SK-N-MC (cell line): ENCODE results near the gene CD93.

Experiments used
- DNase-seq: peaks from one replicate; pipeline ENCODE4 v3.0.0-alpha.2; 2011; ENCODE audit warnings: low read depth, low spot score
- H3K27ac ChIP-seq: fragments of 200-600 bp; sonication (generic); 2 replicates; pipeline ENCODE4 v1.5.1; 2016; ENCODE audit warnings: mixed run types
- H3K36me3 ChIP-seq: fragments of 200-600 bp; sonication (generic); 2 replicates; pipeline ENCODE4 v1.6.1; 2017; ENCODE audit warnings: antibody characterized with exemption, low read length, mixed read lengths; ENCODE audit not compliant: insufficient read depth
- H3K4me3 ChIP-seq: fragments of 200-600 bp; sonication (generic); 2 replicates; pipeline ENCODE4 v1.5.1; 2016
- H3K9ac ChIP-seq: fragments of 200-600 bp; sonication (generic); 2 replicates; pipeline ENCODE4 v1.8.0; 2017; ENCODE audit warnings: mixed run types, mixed read lengths; ENCODE audit not compliant: insufficient read length
- H3K9me3 ChIP-seq: fragments of 200-600 bp; sonication (generic); 2 replicates; pipeline ENCODE4 v1.6.1; 2017; ENCODE audit warnings: low read depth, mild to moderate bottlenecking, antibody characterized with exemption, low read length, moderate library complexity, mixed read lengths
- EZH2 ChIP-seq: fragments of 200-600 bp; sonication (generic); IDR thresholded peaks from one replicate; pipeline ENCODE4 v1.6.1; 2017; ENCODE audit warnings: antibody characterized with exemption
- FOXP2 ChIP-seq: optimal IDR thresholded peaks from 2 replicates; pipeline ENCODE3; 2011; ENCODE audit warnings: mild to moderate bottlenecking, moderate library complexity; ENCODE audit not compliant: insufficient read depth; ENCODE audit errors: extremely low read length, control extremely low read depth
- POLR2AphosphoS5 ChIP-seq: IDR thresholded peaks from 2 replicates; pipeline ENCODE4 v1.6.1; 2012; ENCODE audit warnings: mild to moderate bottlenecking, low read depth, low read length, borderline replicate concordance

CD93 gene

DNA sequence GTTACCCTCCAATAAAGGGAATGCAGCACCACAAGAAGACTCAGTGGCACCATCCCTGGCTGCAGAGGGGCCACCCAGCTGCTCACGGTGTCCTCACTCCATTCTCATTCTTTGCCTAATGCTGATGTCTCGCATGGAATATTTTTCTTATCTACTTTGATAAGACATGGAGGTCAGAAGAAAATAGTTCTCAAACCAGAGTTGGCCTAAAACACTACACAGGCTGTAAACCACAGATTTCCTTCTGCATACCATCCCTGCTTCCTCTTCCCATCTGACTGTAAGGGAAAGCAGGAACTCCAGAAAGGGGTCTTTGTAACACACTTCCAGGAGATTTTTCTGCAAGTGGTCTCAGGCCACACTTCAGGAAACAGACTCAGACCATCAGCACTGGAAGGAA is 43.1 kb upstream of the CD93 start:
- no peak for DNase-seq
- TF ChIP-seq EZH2 (no peak), FOXP2 (no peak), POLR2AphosphoS5 (no peak)
- Histone ChIP-seq H3K27ac (no peak overlapping the region), H3K4me3 (no peak overlapping the region), H3K9me3 (no peaks in the 10 kb centered on the region), H3K36me3 (no peaks in the 10 kb centered on the region), H3K9ac (no peak overlapping the region)

DNA sequence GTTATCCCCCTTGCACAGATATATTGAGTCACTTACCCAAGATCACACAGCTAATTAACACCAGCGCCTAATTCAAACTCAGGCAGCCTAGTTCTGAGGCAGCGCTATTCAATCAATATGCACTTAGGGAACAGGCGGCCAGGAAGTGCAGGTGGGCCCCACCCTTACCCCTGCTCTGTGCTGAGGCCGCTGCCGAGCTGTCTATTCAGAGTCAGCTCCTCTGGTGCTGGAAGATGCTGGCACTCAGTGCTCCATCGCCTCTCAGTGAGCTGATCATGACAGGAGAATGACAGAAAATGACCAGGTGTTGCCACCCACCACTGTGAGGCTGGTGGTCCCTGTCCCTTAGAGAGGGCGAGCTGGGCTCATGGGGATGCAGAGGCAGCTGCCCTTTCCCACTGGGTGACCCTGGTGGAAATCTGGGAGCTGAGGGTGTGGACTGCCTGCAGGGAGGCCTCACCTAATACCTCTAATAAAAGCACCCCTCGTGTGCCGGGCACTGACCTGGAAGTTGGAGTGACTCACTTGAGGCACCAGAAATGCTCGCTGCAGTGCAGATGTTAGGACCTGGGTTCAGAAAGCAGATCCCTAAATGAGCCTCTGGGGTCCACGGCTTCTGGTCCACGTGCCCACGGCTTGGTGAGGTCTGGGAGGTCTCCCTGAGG is 42.5 kb upstream of the CD93 start:
- DNase-seq, result no peak
- Histone ChIP-seq H3K4me3 (no peak overlapping the region), H3K27ac (no peak overlapping the region), H3K9me3 (no peaks in the 10 kb centered on the region), H3K36me3 (no peaks in the 10 kb centered on the region), H3K9ac (no peak overlapping the region)
- TF ChIP-seq POLR2AphosphoS5 (no peak), FOXP2 (no peak), EZH2 (no peak)

DNA sequence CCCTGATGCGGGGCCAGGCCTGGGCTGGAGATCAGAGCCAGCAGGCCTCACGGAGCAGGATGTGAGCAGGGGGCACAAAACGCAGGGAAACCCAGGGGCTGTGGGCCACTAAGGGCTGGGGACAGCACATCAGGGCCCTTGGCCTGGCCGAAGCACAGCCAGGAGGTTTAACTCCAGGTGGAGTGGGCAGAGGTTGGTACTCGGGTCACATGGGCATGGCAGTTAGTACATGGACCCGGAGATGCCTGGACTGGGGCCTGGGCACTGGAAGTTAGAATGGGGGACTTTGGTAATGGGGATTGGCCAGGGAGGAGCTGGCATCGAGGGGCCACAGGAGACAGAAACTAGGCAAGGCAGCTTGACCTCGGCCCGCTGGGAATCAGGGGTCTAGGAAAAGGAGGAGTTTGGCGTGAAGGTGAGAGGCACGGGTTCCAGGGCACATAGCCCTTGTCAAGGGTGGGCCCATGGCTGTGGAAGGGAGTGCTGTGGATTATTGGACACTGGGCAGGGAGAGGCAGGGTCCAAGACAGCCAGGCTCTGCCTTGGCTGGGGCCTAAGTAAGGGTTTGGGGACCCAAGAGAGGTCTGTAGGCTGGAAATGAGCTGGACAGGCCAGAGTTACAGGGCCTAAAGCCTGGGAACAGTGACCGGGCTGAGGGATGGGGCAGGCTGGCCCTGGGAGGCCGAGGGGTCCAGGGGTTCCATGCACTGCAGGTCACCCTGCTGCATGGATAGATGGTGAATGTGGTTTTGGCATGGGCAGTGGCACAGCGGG is 41.6 kb upstream of the CD93 start:
- Histone ChIP-seq H3K9me3 (no peaks in the 10 kb centered on the region), H3K27ac (no peak overlapping the region), H3K9ac (no peak overlapping the region), H3K4me3 (no peak overlapping the region), H3K36me3 (no peaks in the 10 kb centered on the region)
- DNase-seq, result no peak
- TF ChIP-seq POLR2AphosphoS5, result no peak

DNA sequence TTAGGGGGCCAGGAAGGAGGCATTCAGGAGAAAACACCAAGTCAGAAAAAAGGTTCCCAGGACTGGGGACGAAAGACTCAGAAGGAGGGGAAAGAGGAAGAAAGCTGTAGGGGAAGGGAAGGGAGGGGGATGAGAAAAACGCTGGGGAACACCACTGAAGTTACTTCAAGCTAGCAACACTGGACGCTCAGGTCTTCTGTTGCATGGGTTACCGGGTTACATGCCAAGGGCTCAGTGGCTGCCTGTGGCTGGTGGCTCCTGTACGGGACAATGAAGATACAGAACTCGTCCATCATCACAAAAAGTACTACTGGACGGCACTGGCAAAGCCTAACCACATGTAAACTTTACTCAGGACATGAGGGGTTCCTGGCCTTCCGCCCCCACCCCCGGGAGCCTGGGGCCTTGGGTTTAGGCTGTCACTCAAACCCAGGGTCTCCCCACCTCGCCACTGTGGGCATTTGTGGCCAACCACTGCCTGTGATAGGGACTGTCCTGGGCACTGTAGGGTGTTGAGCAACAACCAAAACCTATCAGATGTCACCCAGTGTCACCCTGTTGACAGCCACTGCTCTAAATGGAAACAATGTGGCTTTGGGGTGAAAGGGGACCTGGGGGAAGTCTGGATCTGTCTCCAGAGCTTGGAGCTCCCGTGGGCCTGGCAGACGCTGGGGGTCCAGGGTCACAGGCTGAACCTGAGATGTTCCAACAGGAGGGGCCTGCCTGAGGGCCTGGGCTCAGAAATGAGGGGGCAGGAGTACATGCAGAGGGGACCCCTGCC is 40.3 kb upstream of the CD93 start:
- no peak overlapping the region for H3K27ac ChIP-seq
- H3K4me3 ChIP-seq, result no peak overlapping the region
- DNase-seq, result no peak
- TF ChIP-seq FOXP2 (no peak), EZH2 (no peak), POLR2AphosphoS5 (no peak)
- H3K9me3 ChIP-seq, result no peaks in the 10 kb centered on the region
- no peak overlapping the region for H3K9ac ChIP-seq
- H3K36me3 ChIP-seq, result no peaks in the 10 kb centered on the region

DNA sequence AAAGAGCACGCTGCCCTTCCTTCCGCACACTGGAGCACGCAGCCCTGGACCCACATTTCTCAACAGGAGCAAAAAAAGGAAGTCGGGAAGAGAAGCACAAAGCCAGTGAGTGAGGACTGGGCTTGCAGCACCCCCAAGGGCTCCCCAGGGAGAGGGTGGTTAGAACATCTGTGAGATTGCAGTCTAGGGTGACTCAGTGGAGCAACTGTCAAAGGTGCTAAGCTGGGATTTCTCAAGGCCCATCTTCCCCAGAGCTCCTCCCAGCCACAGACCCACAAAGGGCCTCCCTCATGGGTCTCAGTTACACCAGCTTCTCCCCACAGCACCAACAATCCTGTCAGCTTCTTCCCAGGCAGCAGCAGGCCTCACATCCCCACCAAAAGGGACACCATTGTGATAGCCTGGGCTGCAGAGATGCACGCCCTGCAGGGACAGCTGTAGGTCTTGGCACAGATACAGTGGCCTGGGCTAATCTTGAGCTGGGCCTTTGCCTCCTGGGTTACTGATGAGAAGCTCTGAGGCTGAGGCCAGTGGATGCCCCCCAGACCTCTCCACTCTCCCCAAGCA is 39.6 kb upstream of the CD93 start:
- DNase-seq, result no peak
- Histone ChIP-seq H3K36me3 (no peaks in the 10 kb centered on the region), H3K9me3 (no peaks in the 10 kb centered on the region), H3K27ac (no peak overlapping the region), H3K4me3 (no peak overlapping the region), H3K9ac (no peak overlapping the region)
- TF ChIP-seq EZH2, result no peak
- TF ChIP-seq FOXP2, result no peak
- TF ChIP-seq POLR2AphosphoS5, result no peak

DNA sequence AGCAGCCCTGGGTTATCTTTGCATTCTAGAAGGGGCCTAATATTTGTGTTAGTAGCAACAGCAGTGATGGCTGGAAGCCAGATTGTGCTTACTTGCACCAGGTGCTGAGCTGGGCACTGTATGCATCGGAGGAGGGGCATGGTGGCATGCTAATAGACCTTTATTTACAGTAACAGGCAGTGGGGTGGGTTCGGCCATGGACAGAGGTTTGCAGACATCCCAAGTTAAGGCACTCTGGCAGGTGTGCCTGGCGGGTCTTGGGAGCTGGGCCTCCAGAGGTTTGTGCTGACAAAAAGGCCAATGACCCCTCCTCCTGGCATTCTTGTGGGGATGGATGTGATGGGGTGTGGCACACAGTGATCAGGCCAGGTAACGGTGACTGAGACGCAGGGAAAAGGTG is 39.0 kb upstream of the CD93 start:
- H3K9ac ChIP-seq, result no peak overlapping the region
- no peaks in the 10 kb centered on the region for H3K9me3 ChIP-seq
- TF ChIP-seq EZH2, result no peak
- no peak for DNase-seq
- H3K36me3 ChIP-seq, result no peaks in the 10 kb centered on the region
- no peak overlapping the region for H3K4me3 ChIP-seq
- no peak overlapping the region for H3K27ac ChIP-seq

DNA sequence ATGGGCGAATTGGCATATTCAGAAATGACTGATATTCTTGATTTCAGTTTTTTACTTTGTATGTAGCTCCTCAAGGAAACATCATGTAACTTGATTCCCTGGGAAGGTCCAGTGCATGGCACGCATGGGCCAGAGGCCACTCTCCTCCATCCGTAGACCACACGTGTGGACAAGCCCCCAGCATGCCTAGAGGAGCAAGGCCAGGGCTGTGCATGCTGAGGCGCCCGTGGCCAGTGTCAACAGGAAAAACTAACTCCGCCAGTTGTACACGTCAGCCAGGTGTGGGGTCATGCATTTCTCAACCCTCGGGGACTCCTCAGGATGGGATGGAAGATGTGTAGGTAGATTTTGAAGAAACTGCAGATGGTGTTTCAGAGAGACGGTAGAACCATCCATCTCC is 37.8 kb upstream of the CD93 start:
- H3K9ac ChIP-seq, result no peak overlapping the region

DNA sequence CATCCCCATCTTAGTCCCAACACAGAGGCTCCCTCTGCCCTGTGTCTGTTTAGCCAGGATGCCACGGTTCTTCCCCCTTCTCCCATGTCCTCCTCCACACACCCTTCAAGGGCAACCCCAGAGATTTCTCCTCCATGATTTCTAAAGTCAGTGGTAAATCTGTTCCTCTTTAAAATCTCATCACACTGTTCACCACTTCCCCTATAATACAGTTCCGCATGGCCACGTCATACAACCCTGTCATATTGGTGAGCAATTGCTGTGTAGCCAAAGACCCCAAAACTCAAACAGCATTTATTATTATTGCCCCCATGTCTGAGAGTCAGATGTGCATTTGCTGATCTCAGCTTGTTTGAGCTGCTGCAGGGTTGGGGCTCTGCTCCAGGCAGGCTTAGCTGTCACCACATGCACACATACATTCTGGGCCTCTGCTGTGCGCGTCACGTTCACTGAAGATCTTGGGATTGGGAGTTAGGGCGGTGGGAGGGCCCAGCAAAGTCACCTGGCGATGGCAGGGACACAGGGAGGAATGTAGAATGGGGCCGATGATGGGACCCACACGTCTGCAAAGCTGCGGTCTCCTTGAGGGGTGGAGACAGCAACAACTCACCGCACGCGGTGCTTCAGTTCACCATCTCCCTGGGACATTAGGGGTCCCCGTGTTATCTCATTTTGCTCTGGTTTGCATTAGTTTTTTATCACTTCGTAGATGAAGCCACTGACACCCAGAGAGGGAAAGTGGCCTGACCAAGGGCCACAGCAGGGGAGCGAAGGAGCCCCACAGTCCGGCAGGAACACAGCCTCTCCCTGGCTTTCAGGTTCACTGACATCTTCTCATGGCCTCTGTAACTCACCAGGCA is 36.9 kb upstream of the CD93 start:
- Histone ChIP-seq H3K9me3 (no peaks in the 10 kb centered on the region), H3K4me3 (no peak overlapping the region), H3K27ac (no peak overlapping the region), H3K36me3 (no peaks in the 10 kb centered on the region), H3K9ac (no peak overlapping the region)
- TF ChIP-seq POLR2AphosphoS5, result no peak
- TF ChIP-seq EZH2, result no peak
- TF ChIP-seq FOXP2, result no peak
- DNase-seq, result no peak

More for the DNA sequence above, 37.8 kb upstream of the CD93 start:
- no peak for TF ChIP-seq POLR2AphosphoS5
- no peak for TF ChIP-seq EZH2
- TF ChIP-seq FOXP2, result no peak
- Histone ChIP-seq H3K27ac (no peak overlapping the region), H3K4me3 (no peak overlapping the region), H3K9me3 (no peaks in the 10 kb centered on the region), H3K36me3 (no peaks in the 10 kb centered on the region)
- no peak for DNase-seq
